ENCODE data around the gene ZNF683. TPM values are rescaled to one million over a fixed set of nuclear protein-coding genes. Genes with fewer than 3 reads are reported as not detected.

The ZNF683 gene
- total and polyA plus RNA-seq, 4 donors = 0.09 to 0.17 TPM; not detected in 2

DNA sequence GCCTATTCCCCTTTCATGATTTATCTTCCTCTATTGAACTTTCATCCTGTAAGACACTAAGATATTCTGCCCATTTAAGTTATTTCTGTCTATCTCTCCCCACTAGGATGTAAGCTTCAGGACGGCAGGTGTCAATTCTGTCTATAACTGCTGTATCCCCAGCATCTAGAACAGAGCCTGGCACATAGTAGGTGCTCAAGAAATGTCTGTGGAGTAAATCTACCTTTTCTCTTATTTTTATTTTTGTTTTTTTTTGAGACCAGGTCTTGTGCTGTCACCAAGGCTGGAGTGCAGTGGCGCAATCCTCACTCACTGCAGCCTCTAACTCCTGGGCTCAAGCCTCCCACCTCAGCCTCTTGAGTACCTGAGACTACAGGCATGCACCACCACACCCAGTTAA is 49.2 kb downstream of the ZNF683 start (continued):
- TF ChIP-seq CTCF (IDR thresholded peaks at IDR 0.05; ENCODE audit: low read depth, low read length, missing input control) (no peak), SP1 (IDR thresholded peaks at IDR 0.05) (no peak)

- Histone ChIP-seq H3K4me3 (ENCODE audit: low read depth in 1 of 3, low read length in 3 of 3) (no peak overlapping the region), H3K27ac (ENCODE audit: low read depth in 1 of 2, low read length in 2 of 2) (no peak overlapping the region), H3K27me3 (ENCODE audit: control insufficient read depth in 4 of 4, insufficient read depth in 4 of 4, low read length in 3 of 4) (no peaks in the 10 kb centered on the region), H3K4me1 (ENCODE audit: control insufficient read depth in 4 of 4, insufficient read depth in 4 of 4, low read length in 3 of 4) (peaks cover 0 to 5% (median 0%) of the 10 kb centered on the region in 4 donors), H3K9me3 (ENCODE audit: control insufficient read depth in 4 of 4, low read length in 3 of 4) (no peaks in the 10 kb centered on the region), H3K9ac (ENCODE audit: low read depth in 1 of 2, low read length in 2 of 2) (no peak overlapping the region), H3K36me3 (ENCODE audit: control insufficient read depth in 4 of 4, insufficient read depth in 3 of 4, low read depth in 1 of 4, low read length in 3 of 4) (no peaks in the 10 kb centered on the region)
- no peak for DNase-seq (ENCODE audit: low spot score)
- TF ChIP-seq ATF3 (IDR thresholded peaks at IDR 0.05) = no peak
- no peak for TF ChIP-seq SP1 (IDR thresholded peaks at IDR 0.05)
- TF ChIP-seq RXRA (IDR thresholded peaks at IDR 0.05) = no peak
- no peak for TF ChIP-seq EGR1 (IDR thresholded peaks at IDR 0.05; ENCODE audit: low read depth in 2 of 2)
- TF ChIP-seq HNF4A (conservative IDR thresholded peaks at IDR 0.05) = no peak
- TF ChIP-seq NR2F2 (IDR thresholded peaks at IDR 0.05) = no peak
- no peak for TF ChIP-seq FOXA2 (IDR thresholded peaks at IDR 0.05)
- TF ChIP-seq TAF1 (conservative IDR thresholded peaks at IDR 0.05) = no peak
- TF ChIP-seq HNF4G (IDR thresholded peaks at IDR 0.05) = no peak
- no peak for TF ChIP-seq FOXA1 (IDR thresholded peaks at IDR 0.05)
- TF ChIP-seq, protein P1, sequence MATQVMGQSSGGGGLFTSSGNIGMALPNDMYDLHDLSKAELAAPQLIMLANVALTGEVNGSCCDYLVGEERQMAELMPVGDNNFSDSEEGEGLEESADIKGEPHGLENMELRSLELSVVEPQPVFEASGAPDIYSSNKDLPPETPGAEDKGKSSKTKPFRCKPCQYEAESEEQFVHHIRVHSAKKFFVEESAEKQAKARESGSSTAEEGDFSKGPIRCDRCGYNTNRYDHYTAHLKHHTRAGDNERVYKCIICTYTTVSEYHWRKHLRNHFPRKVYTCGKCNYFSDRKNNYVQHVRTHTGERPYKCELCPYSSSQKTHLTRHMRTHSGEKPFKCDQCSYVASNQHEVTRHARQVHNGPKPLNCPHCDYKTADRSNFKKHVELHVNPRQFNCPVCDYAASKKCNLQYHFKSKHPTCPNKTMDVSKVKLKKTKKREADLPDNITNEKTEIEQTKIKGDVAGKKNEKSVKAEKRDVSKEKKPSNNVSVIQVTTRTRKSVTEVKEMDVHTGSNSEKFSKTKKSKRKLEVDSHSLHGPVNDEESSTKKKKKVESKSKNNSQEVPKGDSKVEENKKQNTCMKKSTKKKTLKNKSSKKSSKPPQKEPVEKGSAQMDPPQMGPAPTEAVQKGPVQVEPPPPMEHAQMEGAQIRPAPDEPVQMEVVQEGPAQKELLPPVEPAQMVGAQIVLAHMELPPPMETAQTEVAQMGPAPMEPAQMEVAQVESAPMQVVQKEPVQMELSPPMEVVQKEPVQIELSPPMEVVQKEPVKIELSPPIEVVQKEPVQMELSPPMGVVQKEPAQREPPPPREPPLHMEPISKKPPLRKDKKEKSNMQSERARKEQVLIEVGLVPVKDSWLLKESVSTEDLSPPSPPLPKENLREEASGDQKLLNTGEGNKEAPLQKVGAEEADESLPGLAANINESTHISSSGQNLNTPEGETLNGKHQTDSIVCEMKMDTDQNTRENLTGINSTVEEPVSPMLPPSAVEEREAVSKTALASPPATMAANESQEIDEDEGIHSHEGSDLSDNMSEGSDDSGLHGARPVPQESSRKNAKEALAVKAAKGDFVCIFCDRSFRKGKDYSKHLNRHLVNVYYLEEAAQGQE (IDR thresholded peaks at IDR 0.05) = no peak
- no peak for TF ChIP-seq JUND (IDR thresholded peaks at IDR 0.05)
- no peak for TF ChIP-seq YY1 (IDR thresholded peaks at IDR 0.05)
- no peak for TF ChIP-seq RAD21 (IDR thresholded peaks at IDR 0.05)
- no peak for TF ChIP-seq ZBTB33 (IDR thresholded peaks at IDR 0.05)
- TF ChIP-seq CTCF (IDR thresholded peaks at IDR 0.05; ENCODE audit: low read depth, low read length, missing input control) = no peak
- TF ChIP-seq, protein P2, sequence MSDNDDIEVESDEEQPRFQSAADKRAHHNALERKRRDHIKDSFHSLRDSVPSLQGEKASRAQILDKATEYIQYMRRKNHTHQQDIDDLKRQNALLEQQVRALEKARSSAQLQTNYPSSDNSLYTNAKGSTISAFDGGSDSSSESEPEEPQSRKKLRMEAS (IDR thresholded peaks at IDR 0.05) = no peak
- no peak for TF ChIP-seq GABPA (IDR thresholded peaks at IDR 0.05 in 1 of 2, conservative IDR thresholded peaks at IDR 0.05 in 1 of 2)
- 71% methylated on average over 10 of the region's 10 CpGs for WGBS
Observed at GRCh38 chr1:26322042-26322331, 50.6 kb downstream of the ZNF683 start.

Measured in liver (tissue), 9 donors.